T47D (cell line): ENCODE data around the gene CFAP74.

ENCODE experiments used
- DNase-seq, 2 experiments: peaks; one replicate each; pipeline versions ENCODE4 v3.0.0 to v3.0.0-alpha.2; 2011 to 2012; ENCODE audit warnings: low read depth in 1 of 2, low spot score in 1 of 2
- JUND ChIP-seq: IDR thresholded peaks from 2 replicates; pipeline ENCODE4 v1.6.1; 2012; ENCODE audit warnings: low read depth
- in situ Hi-C: cut with HindIII; loops from 2 replicates; pipeline ENCODE4 v1.10.0; 2016; ENCODE audit warnings: low sequenced_read_pairs, low pct_unique_long_range_greater_than_20kb

CFAP74 gene

DNA sequence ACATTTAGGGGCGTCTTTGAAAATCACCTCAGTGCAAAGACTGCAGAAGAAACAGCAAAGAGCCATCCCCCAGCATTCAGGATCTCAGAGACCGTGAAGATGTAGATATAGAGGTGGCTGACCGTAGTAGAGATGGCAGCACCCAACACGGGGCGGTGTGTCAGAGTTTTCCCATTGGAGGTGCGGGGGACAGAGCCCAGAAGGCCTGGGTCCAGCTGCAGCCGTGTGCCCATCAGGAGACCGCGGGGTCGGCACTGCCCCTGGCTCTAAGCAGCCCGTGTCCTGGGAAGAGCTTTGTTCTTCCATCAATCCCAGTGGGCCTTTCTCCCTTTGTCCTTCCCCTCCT, 16.7 kb upstream of the CFAP74 start:
- in situ Hi-C loops: no loop called here
- no peak for TF ChIP-seq JUND
- DNase-seq: no peak

DNA sequence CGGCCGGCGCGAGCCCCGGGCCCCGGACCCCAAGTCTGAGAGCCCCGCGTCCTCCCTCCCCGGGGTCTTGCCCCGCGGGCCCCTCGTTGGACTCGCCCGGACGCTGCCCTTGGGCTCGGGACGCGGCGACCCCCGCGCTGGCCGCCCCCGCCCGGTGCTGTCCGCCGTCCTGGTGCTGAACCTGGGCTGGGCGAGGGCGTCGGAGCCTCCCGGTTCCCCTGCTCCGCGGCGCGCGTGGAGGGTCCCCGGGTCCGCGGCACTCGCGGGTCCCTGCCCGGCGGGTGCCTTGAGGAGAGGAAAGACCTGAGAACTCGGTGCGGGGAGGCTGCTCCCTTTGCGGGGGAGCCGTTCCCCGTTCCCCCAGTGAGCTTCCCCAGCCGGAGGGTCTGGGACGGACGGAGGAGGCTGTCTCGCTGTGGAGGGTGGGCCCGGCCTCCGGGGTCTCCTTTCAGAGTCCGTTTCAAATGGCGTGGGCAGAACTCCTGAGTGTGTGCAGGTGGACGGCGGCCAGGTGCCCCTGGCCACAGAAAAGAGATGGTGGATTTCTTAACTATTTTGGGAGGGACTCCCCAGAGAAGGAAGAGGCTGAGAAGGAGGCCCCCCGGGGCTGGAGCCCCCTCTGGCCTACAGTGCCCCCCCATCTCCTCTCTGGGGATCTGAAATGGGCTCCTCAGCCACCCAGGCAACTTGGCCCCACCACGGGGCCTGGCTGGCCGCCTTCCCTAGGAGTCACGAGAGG, 16.2 kb upstream of the CFAP74 start:
- in situ Hi-C loops: no loop called here
- TF ChIP-seq JUND: no peak
- DNase-seq: peak in 1 of 2 experiments; percentile 26

- TF ChIP-seq JUND: no peak
- DNase-seq: peak; percentile 49 to 75
- in situ Hi-C loops: no loop called here
These were observed 15.6 kb upstream of the CFAP74 start, which contains the start of gene GABRD for GRCh38 chr1:2019172-2019543. Gene GABRD, plus strand, starts transcription at chr1:2019345. Its CDS starts 79 bp downstream, at chr1:2019424.

DNA sequence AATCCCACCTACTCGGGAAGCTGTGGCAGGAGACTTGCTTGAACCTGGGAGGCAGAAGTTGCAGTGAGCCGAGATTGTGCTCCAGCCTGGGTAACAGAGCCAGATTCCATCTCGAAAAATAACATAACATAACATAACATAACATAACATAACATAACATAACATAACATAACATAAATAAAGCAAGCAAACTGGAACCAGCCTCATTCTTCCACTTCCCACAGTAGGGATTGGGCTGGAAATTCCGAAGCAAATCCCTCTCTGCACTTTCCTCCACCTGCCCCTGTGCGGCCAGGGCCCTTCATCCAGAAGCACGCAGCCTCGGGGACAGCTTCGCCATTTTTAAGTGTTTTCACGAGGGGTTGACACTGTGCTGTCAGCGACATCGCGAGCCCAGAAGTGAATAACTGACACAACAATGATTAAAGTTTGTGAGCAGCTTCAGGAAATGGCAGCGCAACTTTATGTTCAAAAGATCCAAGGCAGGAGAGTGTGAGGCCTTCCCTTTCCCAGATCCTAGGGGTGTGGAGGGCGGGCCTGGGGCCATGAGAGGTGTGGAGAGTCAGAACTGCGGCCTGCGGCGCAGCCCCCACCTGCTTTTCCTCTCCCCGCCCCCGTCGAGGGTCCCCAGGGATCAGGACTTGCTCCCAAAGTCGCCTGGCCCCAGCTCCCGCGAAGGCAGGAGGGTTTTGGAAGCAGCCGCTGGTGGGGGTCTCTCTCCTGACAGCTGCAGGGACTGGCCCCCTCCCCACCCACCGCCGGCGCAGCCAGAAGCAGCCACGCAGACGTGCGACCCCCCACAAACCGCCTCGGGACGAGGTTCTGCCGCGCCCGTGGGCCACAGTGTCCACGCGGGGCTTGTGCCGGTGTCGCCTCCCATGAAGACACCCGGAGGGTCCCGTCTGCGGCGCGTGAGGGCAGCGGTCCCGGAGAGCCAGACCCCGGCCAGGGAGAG, 14.9 kb upstream of the CFAP74 start:
- in situ Hi-C loops: no loop called here
- DNase-seq: no peak
- no peak for TF ChIP-seq JUND

DNA sequence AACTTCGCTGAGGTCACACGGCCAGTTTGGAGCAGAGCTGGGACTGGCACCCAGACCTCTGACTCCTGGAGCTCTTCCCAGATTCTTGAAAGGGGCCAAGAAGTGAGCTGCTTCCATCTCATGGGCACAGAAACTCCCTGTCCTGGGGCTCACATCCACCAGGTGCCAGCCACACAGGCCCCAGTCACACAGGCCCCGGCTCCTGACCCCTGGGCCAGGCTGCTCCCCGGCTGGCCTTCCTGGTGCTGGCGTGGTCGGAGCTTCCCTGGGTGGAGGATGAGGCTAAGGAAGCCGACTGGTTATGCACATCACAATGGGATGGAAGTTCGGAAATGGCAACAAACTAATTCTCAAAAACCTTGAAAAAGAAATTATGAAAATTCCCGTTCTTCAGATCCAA, 12.5 kb upstream of the CFAP74 start:
- in situ Hi-C loops: no loop called here
- no peak for TF ChIP-seq JUND
- DNase-seq: no peak

- no peak for TF ChIP-seq JUND
- in situ Hi-C loops: no loop called here
- DNase-seq: no peak
These were observed 11.5 kb upstream of the CFAP74 start for GRCh38 chr1:2014741-2015735.

DNA sequence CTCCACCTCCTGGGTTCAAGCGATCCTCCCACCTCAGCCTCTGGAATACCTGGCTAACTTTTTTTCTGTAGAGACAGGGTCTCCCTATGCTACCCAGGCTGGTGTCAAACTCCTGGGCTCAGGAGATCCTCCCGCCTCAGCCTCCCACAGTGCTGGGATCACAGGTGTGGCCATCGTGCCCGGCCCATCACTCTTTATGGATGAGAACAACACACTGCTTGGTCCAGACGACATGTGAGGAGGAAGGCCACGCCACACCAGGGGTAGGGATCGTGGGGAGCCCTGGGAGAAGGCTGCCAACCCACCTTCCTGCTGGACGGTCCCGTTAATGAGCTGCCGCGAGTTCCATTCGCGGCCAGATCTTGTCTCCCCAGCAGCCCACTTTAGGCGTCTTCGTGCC, 10.6 kb upstream of the CFAP74 start:
- no peak for TF ChIP-seq JUND
- in situ Hi-C loops: no loop called here
- DNase-seq: no peak

GRCh38 chr1:2009101-2010053, 5.8 kb upstream of the CFAP74 start:
- in situ Hi-C loops: no loop called here
- TF ChIP-seq JUND: no peak
- no peak for DNase-seq

DNA sequence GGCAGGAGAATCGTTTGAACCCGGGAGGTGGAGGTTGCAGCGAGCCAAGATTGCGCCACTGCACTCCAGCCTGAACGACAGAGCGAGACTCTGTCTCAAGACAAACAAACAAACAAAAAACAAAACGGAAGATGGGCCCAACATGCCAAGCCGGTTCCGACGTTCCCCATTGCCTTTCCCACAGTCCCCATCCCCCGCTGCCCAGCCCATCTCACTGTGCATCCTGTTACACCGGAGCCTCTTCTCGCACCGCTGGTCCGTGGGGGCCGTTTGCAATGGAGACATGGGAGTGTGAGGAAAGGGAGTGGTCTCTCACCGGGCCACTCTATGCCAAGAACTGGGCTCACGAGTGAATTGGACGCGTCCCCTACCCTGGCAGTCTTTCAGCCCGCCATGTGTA, 1.3 kb upstream of the CFAP74 start:
- DNase-seq: no peak
- TF ChIP-seq JUND: no peak
- in situ Hi-C loops: no loop called here

DNA sequence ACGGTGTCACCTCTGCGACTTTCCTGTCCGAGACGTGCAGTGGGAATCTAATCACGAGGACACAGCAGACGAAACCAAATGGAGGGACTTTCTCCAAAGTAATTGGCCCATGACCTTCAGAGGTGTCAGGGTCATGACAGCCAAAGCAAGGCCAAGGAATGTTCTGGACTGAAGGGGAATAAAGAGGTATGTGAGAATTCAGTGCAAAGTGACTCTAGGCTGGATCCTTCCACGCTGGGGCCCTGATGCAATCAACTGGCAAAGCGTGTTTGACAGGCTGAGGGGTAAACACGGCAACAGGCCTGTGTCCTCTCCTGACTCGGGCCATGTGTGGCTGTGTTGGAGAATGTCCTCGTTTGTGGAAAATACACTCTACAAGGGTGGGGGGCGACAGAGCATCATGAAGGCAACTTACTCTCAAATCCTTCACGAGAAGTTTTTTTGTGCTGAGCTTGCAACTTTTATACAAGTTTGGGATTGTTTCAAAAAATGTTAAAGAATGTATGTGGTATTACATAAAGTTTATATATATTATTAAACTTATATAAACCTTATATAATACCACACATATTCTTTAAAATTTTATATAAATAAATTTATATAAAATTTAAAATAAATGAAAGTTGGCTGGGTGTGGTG, 1.7 kb downstream of the CFAP74 start:
- in situ Hi-C loops: no loop called here
- DNase-seq: peak; percentile 85 to 95
- no peak for TF ChIP-seq JUND

GRCh38 chr1:2000850-2001249, 2.7 kb downstream of the CFAP74 start:
- no peak for TF ChIP-seq JUND
- in situ Hi-C loops: no loop called here
- DNase-seq: no peak
